IPS-11a (cell line): ENCODE results near the gene PRDM12.

Experiments used
- H3K4me3 ChIP-seq: one replicate; pipeline ENCODE4 v1.5.1; 2013; ENCODE audit warnings: low read depth, low read length, control low read depth

PRDM12 gene

DNA sequence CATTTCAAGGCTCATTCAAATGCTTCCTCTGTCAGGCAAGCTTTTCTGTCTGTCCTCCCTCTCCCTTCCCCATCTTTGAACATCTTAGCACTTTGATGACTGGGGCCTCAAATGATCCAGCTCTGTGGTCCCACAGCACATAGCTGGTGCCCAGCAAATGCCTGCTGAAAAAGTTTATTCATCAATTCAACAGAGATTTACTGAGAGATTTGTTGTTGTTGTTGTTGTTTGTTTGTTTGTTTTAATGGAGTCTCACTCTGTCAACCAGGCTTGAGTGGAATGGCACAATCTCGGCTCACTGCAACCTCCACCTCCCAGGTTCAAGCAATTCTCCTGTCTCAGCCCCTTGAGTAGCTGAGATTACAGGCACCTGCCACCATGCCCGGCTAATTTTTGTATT, 23.2 kb downstream of the PRDM12 start:
- H3K4me3 ChIP-seq: no peak overlapping the region

DNA sequence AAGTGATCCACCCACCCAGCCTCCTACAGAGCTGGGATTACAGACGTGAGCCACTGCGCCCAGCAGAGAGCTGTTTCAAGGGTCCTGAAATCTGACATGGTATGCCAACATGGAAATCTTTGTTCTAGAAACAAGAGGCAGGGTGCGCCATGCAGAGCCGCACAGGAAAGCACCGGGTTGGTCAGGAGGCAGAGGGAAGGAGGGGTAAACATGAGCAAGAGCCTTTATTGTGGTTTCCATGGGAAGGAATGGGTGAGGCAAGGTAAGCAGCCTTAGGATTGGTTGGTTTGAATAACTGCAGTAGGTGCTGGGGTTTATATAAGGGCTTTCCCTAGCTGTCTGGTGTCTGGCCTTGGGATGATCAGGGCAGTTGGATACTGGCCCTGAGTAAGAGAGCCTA, 23.7 kb downstream of the PRDM12 start:
- H3K4me3 ChIP-seq: no peak overlapping the region

DNA sequence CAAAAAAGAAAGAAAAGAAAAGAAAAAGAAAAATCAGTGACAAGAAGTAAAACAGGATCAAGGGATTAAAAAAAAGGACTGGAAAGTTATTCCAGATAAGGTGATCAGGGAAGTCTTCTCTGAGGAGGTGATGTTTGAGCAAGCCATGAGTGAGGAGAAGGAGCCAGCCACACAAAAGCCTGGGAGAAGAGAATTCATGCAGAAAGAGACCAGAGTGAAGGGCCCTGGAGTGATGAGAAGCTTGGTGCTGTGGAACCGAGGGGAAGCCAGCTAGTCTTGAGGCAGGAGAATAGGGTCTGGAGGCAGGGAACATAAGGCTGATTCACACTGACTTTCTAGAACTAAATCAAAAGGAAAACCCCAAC, 25.2 kb downstream of the PRDM12 start:
- no peak overlapping the region for H3K4me3 ChIP-seq

DNA sequence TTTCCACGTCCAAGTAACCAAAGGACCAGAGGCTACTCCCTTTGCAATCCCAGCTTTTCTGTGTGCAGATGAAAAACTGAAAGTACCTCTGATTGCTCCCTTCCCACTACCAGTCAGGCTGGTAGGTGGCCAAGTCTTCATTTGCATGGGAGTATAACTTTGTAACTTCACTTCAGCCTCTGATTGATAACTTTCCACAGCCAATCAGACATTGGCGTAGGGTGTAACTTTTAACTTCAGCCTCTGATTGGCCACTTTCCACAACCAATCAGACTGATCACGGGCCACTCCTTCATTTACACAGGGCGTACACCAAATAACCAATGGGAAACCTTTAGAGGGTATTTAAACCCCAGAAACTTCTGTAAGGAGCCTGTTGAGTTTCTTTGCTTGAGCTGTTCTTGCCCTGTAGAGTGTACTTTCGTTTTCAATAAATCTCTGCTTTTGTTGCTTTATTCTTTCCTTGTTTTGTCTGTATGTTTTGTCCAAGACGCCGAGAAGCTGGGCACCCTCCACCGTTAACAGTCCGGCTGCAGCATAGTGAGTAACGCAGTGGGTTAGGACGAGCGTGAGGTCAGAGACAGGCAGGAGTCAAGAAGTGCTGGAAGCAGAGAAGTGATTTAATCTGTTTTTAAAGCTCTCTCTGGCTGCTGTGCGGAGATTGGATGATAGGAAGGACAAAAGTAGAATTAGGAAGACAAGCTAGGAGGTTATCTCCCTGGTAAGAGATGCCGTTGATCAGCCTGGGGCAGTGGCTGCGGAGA, 25.7 kb downstream of the PRDM12 start:
- H3K4me3 ChIP-seq: no peak overlapping the region

DNA sequence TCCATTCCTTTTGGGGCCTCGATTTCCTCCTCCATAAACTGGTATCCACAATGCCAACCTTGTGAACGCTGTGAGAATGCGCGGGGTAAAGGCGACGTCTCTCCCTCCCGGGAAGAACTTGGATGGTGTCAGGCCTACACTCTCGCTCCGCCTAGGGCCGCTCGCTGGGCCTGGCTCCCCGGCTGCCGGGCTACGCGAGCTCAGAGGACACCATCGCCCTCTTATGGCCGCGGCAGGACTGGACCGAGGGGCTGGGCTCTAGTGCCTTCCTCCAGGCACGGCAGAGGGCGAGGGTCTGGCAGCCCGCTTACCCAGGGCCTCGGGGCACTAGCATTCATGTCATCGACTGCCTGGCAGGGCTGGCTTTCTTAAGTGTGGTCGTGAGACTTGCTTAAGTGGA, 27.9 kb downstream of the PRDM12 start:
- H3K4me3 ChIP-seq: no peak overlapping the region

DNA sequence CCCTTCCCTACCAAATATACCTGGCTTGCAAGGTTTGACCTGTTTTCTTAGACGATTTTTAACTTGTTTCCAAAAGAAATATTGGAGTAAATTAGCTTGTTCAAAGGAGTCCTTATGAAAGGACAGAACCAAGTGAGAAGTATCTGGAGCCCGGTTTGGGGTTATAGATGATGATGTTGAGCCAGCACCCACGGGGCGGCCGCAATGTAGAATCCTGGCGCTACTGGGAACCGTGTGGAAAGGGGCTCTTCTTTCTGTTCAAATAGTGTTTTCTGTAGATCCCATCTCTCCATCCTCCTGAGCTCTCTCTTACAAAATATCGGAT, 28.7 kb downstream of the PRDM12 start:
- H3K4me3 ChIP-seq: peak overlapping the region; percentile 98

DNA sequence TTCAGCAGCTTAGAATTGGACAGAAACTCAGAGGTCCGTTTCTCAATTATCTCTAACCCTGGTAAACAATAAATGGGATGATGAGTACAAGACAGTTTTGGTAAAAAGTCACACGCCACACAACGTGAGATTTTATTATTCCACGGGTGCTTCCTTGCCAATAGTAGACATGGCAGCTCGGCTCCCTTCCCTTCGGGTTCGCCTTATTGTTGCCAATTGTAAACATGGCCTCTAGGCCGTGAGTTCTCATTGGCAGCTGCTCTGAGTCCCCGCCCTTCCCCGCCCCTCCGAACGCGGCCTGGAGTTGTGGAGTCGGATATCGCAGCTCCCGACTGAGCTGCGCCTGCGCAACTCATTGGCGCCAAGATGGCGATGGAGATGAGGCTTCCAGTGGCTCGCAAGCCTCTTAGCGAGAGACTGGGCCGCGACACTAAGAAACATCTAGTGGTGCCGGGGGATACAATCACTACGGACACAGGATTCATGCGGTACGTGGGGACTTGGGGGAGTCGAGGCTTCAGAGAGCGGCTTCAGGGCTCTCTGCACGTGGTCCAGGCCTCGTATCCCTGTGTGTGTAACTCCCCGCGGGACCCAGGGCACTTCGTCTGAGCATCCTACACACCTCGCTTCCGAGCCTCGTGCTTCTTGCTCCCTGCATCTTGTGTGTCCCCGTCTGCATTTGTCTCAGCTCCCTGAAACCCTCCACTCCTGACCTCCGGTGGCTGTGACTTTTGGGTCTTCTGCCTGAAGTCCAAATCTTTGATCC, 29.2 kb downstream of the PRDM12 start, which contains the start of gene EXOSC2:
EXOSC2 (plus strand) TSS at position 355 of the 766 bp plus-strand sequence; CDS start at position 367, 12 bp downstream.
- peak within 1 kb of the TSS; percentile 98 for H3K4me3 ChIP-seq

DNA sequence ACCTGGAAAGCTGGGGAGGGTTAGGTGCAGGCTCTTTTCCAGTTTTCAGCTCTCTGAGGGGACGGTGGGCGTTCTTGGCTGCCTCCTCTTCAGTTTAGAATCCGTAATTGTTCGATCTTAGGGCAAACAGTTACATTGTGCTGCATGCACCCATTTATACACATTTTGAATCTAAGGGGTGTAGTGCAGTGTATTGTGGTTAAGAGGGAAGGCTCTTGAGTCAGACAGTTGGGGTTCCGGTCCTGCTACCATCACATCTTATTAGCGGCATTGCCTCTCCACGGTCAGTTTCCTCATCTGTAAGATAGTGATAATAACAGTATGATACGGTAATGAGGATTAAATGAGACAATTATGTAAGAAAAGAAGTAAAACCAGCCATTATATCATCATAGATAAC, 29.8 kb downstream of the PRDM12 start:
- peak overlapping the region; percentile 98 for H3K4me3 ChIP-seq

DNA sequence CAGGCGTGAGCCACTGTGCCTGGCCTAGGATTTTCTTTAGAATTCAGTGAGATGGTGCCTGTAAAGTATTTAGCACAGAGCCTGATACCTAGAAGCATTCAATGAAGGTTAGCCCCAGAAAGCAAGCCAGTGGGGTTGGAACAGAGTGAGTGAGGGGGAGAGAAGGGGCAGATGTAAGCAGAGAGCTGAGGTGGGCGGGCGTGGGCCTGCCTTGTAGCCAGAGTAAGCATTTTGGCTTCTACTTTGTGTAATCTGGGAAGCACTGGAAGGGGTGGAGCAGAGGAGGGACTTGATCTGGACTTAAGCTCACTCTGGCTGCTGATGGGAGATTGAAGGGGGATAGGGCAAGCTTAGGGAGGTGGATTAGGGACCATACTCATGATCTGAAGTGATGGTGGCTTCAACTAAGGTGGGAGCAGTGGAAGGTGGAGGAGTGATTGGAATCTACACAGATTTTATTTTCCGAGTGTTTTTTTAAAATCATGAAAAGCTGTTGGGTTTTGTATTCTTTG, 31.8 kb downstream of the PRDM12 start:
- no peak overlapping the region for H3K4me3 ChIP-seq

DNA sequence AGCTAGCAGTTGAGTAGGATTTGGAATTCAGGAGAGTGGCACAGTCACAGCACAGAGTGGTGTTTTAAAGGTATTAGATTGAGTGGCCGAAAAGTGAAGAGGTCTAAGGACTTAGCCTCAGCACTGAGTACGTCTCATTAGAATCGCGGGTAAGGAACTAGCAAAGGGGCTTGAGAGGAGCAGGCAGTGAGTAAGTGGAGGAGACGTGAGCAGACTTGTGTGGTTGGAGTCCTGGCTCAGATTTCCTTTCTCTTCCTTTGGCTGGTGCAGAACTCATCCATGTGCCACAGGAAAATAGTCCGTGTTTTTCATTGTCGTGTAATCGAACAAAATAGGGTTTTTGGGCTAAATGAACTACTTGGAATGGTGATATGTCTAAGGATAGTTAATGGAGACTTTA, 32.6 kb downstream of the PRDM12 start:
- no peak overlapping the region for H3K4me3 ChIP-seq

DNA sequence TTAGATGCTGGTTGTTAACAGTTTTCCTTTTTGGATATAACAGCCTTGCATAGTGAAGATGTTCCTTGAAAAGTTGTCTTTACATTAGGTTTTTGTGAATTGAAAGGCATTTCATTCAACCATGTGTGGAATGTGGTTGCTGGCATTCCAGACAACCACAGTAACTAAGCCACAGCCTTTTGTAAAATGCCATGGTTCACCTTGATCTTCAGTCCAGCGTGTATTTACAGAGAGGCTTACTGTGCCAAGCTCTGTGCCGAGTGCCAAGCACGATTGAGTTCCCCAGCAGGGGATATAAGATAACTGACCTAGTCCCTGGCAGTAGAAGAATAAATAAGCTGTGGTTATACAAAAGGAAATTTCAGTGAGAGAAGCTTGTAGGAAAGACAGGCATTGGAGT, 34.1 kb downstream of the PRDM12 start:
- H3K4me3 ChIP-seq: no peak overlapping the region

DNA sequence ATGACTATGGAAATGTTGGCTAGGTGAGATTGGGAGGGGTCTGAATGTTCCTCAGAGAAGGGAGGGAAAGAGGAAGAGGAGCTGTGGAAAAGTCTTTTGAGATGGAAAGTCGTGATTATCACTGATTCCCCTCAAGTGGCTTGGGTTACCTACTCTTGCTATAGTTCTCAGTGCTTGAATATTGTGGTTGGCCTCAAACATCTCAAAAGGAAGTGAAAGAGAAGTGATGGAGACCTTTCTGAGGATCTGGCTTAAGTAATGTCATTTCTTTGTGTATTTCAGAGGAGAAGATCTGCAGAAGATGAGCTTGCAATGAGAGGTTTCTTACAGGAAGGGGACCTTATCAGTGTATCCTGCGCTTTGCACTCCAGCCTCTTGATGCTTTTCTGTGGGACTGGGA, 34.7 kb downstream of the PRDM12 start:
- H3K4me3 ChIP-seq: no peak overlapping the region

DNA sequence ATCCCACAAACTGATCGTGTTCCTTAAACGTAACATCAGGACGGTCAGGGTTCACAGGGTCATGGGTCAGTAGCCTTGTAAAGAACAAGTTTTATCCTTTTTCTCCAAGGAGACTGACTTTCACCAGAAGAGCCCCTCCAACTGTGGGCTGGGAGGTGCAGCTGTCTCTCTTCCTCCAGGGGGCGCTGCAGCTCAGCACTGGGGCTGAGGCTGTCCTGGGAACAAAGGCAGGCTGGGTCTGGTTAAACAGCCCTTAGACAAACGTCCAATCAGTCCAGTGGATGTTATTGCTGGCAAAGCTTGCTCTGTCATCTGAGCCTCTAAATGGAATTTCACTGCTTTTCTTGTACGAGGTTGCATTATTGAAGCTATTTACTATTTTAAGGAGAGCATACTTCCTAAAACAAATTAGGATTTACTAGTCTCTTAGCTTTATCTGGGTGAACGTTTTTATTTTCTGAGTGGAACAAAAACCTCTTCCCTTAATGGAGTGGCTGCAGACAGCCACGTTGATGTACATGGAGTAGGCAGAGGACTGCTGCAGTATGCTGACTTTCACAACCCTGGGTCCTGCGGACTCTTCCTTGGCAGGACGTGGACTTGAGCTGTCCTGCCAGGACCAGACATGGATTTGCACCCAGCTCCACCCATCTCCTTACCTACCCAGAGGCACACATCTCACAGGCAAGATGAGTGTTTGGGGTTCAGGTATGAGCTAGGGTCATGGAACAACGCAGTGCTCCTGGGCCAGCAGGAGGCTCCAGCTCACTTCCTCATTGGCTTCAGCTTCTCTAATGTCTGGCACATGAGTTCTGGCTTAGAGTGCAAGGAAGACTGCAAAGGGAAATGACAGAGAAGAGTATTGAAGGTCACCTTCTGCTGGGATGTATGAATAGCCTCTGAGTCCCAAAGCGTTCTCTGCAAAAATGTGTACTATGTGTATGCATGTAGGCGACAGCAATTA, 36.9 kb downstream of the PRDM12 start:
- no peak overlapping the region for H3K4me3 ChIP-seq

DNA sequence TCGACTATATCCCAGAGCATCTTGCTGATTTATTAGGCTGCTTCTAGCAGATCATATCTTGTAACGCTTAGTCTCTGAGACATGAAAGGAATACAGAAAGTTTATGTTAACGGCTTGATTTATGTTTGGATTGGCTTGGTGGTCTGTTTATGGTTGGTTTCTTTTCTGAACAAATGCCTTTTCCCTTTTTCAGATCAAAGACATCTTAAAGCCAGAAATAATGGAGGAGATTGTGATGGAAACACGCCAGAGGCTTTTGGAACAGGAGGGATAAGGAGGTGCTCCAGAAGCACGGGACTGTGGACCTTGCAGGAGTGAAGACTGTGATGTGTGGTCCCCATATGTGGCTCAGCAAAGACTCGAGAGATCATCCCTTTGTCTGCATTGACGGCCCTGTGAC, 39.1 kb downstream of the PRDM12 start:
- H3K4me3 ChIP-seq: no peak overlapping the region

DNA sequence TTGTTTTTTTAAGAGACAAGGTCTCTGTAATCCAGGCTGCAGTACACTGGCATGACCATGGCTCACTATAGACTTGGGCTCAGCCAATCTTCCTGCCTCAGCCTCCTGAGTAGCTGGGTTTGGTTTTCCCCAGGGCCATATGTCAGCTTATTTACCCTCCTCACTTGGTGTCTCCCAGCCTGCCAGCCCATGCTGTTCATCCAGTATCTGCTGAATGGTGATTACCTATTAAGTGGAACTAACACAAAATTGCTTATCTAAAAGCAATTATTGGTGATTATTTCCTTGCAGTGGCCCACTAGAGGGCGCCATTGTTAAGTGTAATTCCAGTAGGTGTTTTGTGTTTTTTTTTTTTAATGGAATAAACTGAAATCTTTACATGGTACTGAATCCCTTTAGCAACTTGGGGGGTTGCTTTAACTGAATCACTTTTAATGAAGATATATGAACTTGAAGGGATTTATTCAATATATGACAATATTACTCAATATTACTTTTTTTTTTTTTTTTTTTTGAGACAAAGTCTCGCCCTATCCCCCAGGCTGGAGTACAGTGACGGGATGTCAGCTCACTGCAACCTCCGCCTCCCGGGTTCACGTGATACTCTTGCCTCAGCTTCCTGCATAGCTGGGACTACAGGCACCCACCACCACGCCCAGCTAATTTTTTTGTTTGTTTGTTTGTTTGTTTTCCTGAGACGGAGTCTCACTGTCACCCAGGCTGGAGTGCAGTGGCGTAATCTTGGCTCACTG, 43.0 kb downstream of the PRDM12 start:
- no peak overlapping the region for H3K4me3 ChIP-seq

DNA sequence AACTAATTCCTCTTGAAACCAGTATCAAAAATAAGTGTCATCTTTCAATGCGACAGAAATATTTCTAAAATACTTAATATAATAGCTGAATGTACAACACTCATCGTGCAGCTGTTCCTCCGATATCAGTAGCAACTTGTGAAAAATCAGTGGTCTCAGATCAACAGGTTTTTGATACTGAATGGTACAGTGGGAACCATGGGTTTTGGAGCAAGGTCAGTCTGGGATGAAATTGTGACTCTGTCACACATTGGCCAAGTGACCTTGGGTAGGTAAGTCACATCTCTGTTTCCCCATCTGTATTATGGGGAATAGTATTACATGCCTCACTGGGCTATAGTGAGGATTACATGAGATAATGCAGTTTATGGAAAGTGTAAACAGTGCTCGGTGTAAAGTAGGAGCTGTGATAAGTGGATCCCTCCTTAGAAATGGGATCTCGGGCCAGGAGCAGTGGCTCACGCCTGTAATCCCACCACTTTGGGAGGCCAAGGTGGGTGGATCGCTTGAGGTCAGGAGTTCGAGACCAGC, 46.5 kb downstream of the PRDM12 start:
- no peak overlapping the region for H3K4me3 ChIP-seq

DNA sequence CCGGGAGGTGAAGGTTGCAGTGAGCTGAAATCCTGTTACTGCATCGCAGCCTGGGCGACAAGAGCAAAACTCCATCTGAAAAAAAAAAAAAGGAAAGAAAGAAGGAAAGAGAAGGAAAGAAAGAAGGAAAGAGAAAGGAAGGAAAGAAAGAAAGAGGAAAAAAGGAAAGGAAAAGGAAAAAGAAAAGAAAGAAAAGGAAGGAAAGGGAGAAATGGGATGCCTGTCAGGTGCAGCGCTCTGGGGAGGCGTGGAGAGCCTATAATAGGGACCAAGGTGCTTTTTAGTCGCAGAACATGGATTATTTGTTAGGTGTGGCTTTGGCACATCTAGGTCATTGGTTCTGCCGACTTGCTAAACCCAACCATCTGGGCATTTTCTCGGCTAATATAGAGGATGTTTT, 47.1 kb downstream of the PRDM12 start:
- no peak overlapping the region for H3K4me3 ChIP-seq

DNA sequence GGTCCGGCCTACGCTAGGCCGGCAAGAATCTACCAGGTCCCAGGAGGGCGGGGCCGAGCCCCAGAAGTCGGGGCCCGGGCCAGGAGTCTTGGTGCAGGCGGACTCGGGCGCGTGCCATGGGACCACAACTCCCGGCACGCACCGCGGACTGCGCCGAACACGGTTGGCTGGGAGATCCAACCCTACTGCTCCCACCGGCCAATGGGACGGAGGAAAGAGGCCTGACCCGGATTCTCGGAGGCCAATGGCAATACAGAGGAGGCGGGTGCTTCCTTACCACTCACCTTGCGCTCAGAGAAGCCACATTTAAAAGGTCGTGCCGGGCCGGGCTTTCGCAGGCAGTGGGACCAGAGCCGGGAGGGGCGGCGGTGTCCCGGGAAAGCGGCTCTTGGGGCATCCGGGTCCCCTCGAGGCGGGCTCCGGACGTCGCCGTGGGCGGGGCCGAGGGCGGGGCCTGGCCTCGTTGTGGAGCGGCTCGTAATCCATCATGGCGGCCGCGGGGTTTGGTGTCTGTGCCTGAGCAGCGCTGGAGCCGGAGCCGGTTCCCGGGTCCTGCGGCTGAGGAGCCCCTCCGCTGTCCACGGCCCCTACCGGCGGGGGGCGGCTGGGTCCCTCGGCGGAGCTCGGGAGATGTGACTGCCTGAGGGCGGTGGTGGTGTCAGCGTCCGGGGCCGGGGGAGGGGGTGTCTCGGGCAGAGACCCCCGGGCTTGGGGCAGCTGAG, 48.3 kb downstream of the PRDM12 start:
- peak overlapping the region; percentile 78 for H3K4me3 ChIP-seq

DNA sequence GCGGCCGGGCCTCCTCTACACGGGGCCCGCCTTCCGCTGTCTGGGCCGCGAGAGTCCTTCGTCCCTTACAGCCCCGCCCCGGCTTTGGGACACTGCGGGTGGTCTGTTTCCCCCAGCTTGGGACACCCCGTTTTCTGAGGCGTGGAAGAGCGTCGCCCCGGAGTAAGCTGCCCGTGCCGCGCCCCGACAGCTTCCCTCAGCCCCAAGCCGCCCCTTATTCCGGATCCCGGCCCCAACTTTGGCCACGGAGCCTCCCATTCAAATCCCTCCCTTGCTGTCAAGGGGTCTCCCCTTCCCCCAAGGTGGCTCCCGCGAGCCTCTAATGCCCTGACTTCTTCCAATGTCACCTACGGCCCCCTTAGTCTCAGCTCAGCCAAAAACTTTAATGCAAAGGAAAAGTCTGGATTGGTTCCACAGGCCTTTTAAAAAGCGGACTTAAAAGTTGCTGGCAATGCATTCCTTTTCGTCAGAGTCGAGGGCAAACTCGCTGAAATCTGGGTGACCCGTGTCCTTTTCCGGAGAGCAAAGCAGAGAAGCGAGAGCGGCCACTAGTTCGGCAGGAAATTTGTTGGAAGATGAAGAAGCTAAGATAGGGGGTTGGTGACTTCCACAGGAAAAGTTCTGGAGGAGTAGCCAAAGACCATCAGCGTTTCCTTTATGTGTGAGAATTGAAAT, 49.0 kb downstream of the PRDM12 start:
- peak overlapping the region; percentile 78 for H3K4me3 ChIP-seq
